Breast epithelium (tissue), 3 donors: ENCODE results near the gene OOSP3.

Experiments used
- POLR2AphosphoS5 ChIP-seq, 3 donors: sonication (generic); formaldehyde crosslinking; IDR thresholded peaks; one replicate each; pipeline ENCODE4 v1.6.1; 2017; ENCODE audit warnings: antibody characterized with exemption in 3 of 3
- TF ChIP-seq, protein P1 (sequence below), 3 donors: fragments of 450-650 bp; IDR thresholded peaks; one replicate each; pipeline ENCODE4 v1.5.1; 2016 to 2017; ENCODE audit warnings: antibody characterized with exemption in 3 of 3, mild to moderate bottlenecking in 3 of 3, moderate library complexity in 3 of 3

GRCh38 chr11:59857439-59858434 is 20.8 kb upstream of the OOSP3 start:
- TF ChIP-seq, protein P1, sequence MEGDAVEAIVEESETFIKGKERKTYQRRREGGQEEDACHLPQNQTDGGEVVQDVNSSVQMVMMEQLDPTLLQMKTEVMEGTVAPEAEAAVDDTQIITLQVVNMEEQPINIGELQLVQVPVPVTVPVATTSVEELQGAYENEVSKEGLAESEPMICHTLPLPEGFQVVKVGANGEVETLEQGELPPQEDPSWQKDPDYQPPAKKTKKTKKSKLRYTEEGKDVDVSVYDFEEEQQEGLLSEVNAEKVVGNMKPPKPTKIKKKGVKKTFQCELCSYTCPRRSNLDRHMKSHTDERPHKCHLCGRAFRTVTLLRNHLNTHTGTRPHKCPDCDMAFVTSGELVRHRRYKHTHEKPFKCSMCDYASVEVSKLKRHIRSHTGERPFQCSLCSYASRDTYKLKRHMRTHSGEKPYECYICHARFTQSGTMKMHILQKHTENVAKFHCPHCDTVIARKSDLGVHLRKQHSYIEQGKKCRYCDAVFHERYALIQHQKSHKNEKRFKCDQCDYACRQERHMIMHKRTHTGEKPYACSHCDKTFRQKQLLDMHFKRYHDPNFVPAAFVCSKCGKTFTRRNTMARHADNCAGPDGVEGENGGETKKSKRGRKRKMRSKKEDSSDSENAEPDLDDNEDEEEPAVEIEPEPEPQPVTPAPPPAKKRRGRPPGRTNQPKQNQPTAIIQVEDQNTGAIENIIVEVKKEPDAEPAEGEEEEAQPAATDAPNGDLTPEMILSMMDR (IDR thresholded peaks at IDR 0.05) = no peak
- no peak for TF ChIP-seq POLR2AphosphoS5 (IDR thresholded peaks at IDR 0.05)
